K562 (cell line): ENCODE measurements around the gene PGAP2. TPM values are rescaled to one million over a fixed set of nuclear protein-coding genes. Genes with fewer than 3 reads are reported as not detected.

Experiments
- CHD4 ChIP-seq: fragments of 200-600 bp; sonication (generic); IDR thresholded peaks from 3 replicates; pipeline ENCODE4 v1.6.1; 2012; ENCODE audit warnings: low read depth, mild to moderate bottlenecking, mixed read lengths, low read length, inconsistent platforms; ENCODE audit not compliant: insufficient read depth, insufficient replicate concordance, poor library complexity, severe bottlenecking
- GABPB1 ChIP-seq: sonication (generic); formaldehyde crosslinking; IDR thresholded peaks from 2 replicates; pipeline ENCODE4 v1.8.0; 2022; ENCODE audit warnings: mild to moderate bottlenecking, missing genetic modification reagents
- POLR2G ChIP-seq: fragments of 200-400 bp; formaldehyde crosslinking; IDR thresholded peaks from 2 replicates; pipeline ENCODE4 v1.6.1; 2017; ENCODE audit warnings: low read depth, mild to moderate bottlenecking, antibody characterized with exemption, low read length, moderate library complexity
- SIN3A ChIP-seq, 2 experiments: fragments of 150-350 bp in 1 of 2; IDR thresholded peaks; 2 replicates each; pipeline ENCODE4 v1.6.1; 2011 to 2016; ENCODE audit warnings: borderline replicate concordance in 2 of 2, low read depth in 2 of 2, low read length in 2 of 2, mild to moderate bottlenecking in 2 of 2, moderate library complexity in 2 of 2; ENCODE audit not compliant: control insufficient read depth in 1 of 2
- SMAD4 ChIP-seq: fragments of 250-450 bp; sonication (Bioruptor Pico); conservative IDR thresholded peaks from 2 replicates; pipeline ENCODE4 v1.8.0; 2021; ENCODE audit warnings: inconsistent platforms, mild to moderate bottlenecking, moderate library complexity
- TAF7 ChIP-seq: fragments of 450-650 bp; IDR thresholded peaks from 2 replicates; pipeline ENCODE4 v1.6.1; 2016; ENCODE audit warnings: missing genetic modification characterization, missing compliant biosample characterization
- TCF3 ChIP-seq: sonication (generic); formaldehyde crosslinking; IDR thresholded peaks from 2 replicates; pipeline ENCODE4 v1.4.0; 2020; ENCODE audit warnings: mild to moderate bottlenecking, missing genetic modification reagents
- TRIM24 ChIP-seq, 2 experiments: fragments of 450-650 bp; IDR thresholded peaks; 2 replicates each; pipeline ENCODE4 v1.6.1; 2016
- ZBTB9 ChIP-seq: fragments of 450-650 bp; formaldehyde crosslinking; IDR thresholded peaks from 2 replicates; pipeline ENCODE4 v1.4.0; 2020; ENCODE audit warnings: mild to moderate bottlenecking, moderate library complexity
- ZC3H11A ChIP-seq: IDR thresholded peaks from 2 replicates; pipeline ENCODE4 v1.6.1; 2012; ENCODE audit warnings: low read depth, low read length, improper control_type of control experiment
- ZNF561 ChIP-seq: fragments of 450-650 bp; formaldehyde crosslinking; conservative IDR thresholded peaks from 2 replicates; pipeline ENCODE4 v1.4.0; 2020; ENCODE audit warnings: mild to moderate bottlenecking, moderate library complexity
- ZNF764 ChIP-seq: fragments of 250-450 bp; sonication (Bioruptor Pico); IDR thresholded peaks from 2 replicates; pipeline ENCODE4 v1.4.0; 2020; ENCODE audit warnings: low read depth, mild to moderate bottlenecking, moderate library complexity
- polyA plus RNA-seq, 8 experiments: library from polyadenylated mRNA; depleted of rRNA in 4 of 8; stranded (reverse) in 5 of 8; unstranded in 3 of 8; fragments of >200 nt; fragmentation: Nextera tagmentation in 2 of 8; fragmentation: Illumina TruSeq in 1 of 8; extraction: Ambion mirVana in 2 of 8; extraction: Trizol in 1 of 8; gene quantifications; 2 replicates each; pipeline versions ENCODE4 v1.2.1 to v1.2.3, GENCODE V29; 2011 to 2014; ENCODE audit warnings: inconsistent platforms in 1 of 8, missing spikeins in 1 of 8
- total RNA-seq, 7 experiments: library from RNA; depleted of rRNA in 6 of 7; stranded (reverse); fragments of >200 nt in 6 of 7; fragmentation: Illumina TruSeq in 2 of 7; extraction: Trizol in 2 of 7; gene quantifications; 2 replicates each; pipeline versions ENCODE4 v1.2.1 to v1.2.3, GENCODE V29; 2011 to 2021; ENCODE audit warnings: low replicate concordance in 1 of 7
- TF ChIP-seq, protein P1 (sequence below), 2 experiments: fragments of 450-650 bp; formaldehyde crosslinking in 1 of 2; IDR thresholded peaks; 2 replicates each; pipeline versions ENCODE4 v1.4.0 to v1.6.1; 2014 to 2020; ENCODE audit warnings: mild to moderate bottlenecking in 2 of 2, borderline replicate concordance in 1 of 2, low read depth in 1 of 2
- TF ChIP-seq, protein P2 (sequence below): fragments of 250-450 bp; sonication (Bioruptor Pico); IDR thresholded peaks from 2 replicates; pipeline ENCODE4 v1.5.0; 2022; ENCODE audit warnings: mild to moderate bottlenecking

The PGAP2 gene
- total and polyA plus RNA-seq, 9 of the 15 experiments (the other 6 are each of a cell fraction or from before 2014, with no cell fraction given): 17.9 to 47.2 (median 33.7) TPM

DNA sequence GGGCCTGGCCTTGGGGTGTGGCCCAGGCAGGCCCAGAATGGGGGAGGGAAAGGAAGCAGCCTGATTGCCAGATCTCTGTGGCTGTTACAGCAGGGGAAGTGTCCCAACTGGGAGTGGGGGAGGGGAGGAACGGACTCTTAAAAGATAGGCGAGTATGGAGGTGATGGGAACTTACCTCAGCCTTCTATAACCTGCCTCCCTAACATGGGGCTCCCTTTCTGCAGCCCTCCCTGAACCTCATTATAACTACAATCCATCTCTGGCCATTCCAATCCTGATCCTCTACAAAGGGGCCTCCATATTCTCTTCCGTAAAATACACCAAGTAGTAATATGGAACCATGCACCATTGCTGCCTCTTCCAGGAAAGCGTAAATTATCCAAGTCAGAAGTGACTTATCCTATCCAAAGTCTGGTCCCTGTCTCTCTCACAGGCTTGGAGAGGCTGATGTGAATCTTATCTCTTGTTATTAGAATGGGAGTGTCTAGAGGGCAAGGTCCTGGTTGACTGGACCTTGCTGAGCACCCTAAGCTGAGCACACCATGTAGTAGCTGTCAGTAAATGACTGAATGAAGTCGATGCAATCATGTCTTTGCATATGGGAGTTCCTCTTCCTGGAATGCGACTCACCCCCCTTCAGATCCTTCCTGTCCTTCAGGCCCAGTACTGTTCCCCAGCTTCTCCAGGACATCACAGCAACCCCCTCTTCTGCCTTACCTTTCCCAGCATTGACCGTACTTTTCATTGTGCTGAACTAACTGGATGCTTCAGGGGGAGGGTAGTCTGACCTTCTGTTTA lies 26.5 kb downstream of the PGAP2 start (continued):
- TF ChIP-seq, protein P1, sequence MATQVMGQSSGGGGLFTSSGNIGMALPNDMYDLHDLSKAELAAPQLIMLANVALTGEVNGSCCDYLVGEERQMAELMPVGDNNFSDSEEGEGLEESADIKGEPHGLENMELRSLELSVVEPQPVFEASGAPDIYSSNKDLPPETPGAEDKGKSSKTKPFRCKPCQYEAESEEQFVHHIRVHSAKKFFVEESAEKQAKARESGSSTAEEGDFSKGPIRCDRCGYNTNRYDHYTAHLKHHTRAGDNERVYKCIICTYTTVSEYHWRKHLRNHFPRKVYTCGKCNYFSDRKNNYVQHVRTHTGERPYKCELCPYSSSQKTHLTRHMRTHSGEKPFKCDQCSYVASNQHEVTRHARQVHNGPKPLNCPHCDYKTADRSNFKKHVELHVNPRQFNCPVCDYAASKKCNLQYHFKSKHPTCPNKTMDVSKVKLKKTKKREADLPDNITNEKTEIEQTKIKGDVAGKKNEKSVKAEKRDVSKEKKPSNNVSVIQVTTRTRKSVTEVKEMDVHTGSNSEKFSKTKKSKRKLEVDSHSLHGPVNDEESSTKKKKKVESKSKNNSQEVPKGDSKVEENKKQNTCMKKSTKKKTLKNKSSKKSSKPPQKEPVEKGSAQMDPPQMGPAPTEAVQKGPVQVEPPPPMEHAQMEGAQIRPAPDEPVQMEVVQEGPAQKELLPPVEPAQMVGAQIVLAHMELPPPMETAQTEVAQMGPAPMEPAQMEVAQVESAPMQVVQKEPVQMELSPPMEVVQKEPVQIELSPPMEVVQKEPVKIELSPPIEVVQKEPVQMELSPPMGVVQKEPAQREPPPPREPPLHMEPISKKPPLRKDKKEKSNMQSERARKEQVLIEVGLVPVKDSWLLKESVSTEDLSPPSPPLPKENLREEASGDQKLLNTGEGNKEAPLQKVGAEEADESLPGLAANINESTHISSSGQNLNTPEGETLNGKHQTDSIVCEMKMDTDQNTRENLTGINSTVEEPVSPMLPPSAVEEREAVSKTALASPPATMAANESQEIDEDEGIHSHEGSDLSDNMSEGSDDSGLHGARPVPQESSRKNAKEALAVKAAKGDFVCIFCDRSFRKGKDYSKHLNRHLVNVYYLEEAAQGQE (IDR thresholded peaks at IDR 0.05; ENCODE audit: borderline replicate concordance): peak; percentile 57; the same call in 1 of the 2 replicates
- TF ChIP-seq, protein P1 (CRISPR knock-in tag; IDR thresholded peaks at IDR 0.05; ENCODE audit: low read depth): no peak
- TF ChIP-seq SIN3A (IDR thresholded peaks at IDR 0.05; ENCODE audit: borderline replicate concordance in 2 of 2, control insufficient read depth in 1 of 2, low read depth in 2 of 2, low read length in 2 of 2): peak in 1 of 2 experiments; percentile 42; a peak in 2 of 4 replicates
- TF ChIP-seq TRIM24 (IDR thresholded peaks at IDR 0.05): peak; percentile 87 to 90
- peak; percentile 92 for TF ChIP-seq SMAD4 (CRISPR knock-in tag)
- peak; percentile 24; the same call in 1 of the 2 replicates for TF ChIP-seq ZBTB9 (CRISPR knock-in tag)
- TF ChIP-seq TAF7: no peak
- TF ChIP-seq TCF3 (CRISPR knock-in tag): peak; percentile 71
- TF ChIP-seq ZNF764 (CRISPR knock-in tag): no peak
- TF ChIP-seq ZNF561: no peak
- no peak for TF ChIP-seq ZC3H11A
- no peak; the same call in 1 of the 2 replicates for TF ChIP-seq POLR2G
- TF ChIP-seq GABPB1 (CRISPR knock-in tag): peak; percentile 54; the same call in 1 of the 2 replicates
- TF ChIP-seq CHD4: no peak
- TF ChIP-seq, protein P2, sequence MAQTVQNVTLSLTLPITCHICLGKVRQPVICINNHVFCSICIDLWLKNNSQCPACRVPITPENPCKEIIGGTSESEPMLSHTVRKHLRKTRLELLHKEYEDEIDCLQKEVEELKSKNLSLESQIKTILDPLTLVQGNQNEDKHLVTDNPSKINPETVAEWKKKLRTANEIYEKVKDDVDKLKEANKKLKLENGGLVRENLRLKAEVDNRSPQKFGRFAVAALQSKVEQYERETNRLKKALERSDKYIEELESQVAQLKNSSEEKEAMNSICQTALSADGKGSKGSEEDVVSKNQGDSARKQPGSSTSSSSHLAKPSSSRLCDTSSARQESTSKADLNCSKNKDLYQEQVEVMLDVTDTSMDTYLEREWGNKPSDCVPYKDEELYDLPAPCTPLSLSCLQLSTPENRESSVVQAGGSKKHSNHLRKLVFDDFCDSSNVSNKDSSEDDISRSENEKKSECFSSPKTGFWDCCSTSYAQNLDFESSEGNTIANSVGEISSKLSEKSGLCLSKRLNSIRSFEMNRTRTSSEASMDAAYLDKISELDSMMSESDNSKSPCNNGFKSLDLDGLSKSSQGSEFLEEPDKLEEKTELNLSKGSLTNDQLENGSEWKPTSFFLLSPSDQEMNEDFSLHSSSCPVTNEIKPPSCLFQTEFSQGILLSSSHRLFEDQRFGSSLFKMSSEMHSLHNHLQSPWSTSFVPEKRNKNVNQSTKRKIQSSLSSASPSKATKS (CRISPR knock-in tag): no peak
